22Rv1 (cell line): Measurements from ENCODE around the gene PTTG1.

Source experiments
- H3K27ac ChIP-seq: fragments of 450-650 bp; 2 replicates; pipeline ENCODE4 v1.5.1; 2017
- CTCF ChIP-seq: fragments of 450-650 bp; IDR thresholded peaks from 2 replicates; pipeline ENCODE4 v1.5.1; 2017; ENCODE audit warnings: mild to moderate bottlenecking
- ZFX ChIP-seq: fragments of 450-650 bp; IDR thresholded peaks from 2 replicates; pipeline ENCODE4 v1.6.1; 2017; ENCODE audit warnings: antibody characterized with exemption, borderline replicate concordance

Gene PTTG1

GRCh38 chr5:160461378-160461777 is 39.7 kb downstream of the PTTG1 start:
- TF ChIP-seq CTCF = no peak
- no peak for TF ChIP-seq ZFX
- no peak overlapping the region for H3K27ac ChIP-seq

DNA sequence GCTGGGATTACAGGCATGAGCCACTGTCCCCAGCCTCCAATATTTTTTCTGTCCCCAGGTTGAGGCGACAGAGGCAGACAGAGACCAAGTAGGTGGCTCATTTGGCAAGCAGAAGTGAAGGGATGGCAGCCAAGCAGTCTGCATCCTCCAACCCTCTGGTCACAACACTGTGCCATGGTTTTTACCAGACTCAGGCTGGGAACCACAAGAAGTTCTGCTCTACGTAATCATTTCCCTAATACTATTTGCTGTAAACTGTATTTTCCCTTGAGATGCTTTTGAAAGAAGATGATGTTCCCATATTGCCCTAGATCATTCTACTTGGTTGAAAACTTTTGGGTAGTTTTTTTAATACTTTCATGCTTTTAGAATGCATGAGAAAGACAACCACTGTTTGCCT is 40.5 kb downstream of the PTTG1 start:
- TF ChIP-seq CTCF = no peak
- no peak for TF ChIP-seq ZFX
- no peak overlapping the region for H3K27ac ChIP-seq

- TF ChIP-seq CTCF (no peak), ZFX (no peak)
- no peak overlapping the region for H3K27ac ChIP-seq
Measured at GRCh38 chr5:160463227-160463626, 41.6 kb downstream of the PTTG1 start.

DNA sequence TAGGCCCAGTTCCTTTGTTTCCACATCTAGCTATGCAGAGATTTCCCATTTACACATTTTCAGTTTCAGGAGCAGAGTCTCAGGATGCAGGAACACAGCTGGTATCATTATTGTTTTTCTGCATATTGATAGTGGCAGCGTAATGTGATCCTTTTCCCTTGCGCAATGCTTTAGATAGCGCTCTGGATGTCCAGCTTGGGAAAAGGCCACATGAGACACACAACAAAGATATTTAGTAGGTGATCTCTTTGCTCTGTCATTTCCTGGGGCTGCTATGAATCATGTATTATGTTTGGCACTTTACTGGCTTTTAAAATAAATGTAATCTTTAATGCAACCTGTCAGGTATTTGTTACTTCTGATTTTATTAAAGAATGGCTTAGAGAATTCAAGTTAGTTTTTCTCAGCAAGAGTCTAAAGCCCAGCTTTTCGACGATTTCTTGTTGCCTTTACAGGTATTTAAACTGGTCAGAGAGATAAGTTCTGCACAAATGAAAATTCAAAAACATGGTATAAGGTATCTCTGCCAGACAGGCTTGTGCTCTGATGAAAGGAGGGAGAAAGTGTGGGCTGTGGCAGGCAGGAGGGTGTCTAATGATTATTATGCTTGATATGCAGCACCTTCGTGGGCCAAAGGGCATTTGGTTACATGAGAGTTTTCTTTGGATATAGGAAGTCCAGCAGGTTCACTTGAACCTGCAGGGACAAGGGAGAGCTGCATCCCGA is 42.2 kb downstream of the PTTG1 start:
- TF ChIP-seq CTCF = no peak
- TF ChIP-seq ZFX = no peak
- no peak overlapping the region for H3K27ac ChIP-seq

- no peak overlapping the region for H3K27ac ChIP-seq
- TF ChIP-seq ZFX (no peak), CTCF (no peak)
Measured at GRCh38 chr5:160464466-160464797, 42.8 kb downstream of the PTTG1 start.

DNA sequence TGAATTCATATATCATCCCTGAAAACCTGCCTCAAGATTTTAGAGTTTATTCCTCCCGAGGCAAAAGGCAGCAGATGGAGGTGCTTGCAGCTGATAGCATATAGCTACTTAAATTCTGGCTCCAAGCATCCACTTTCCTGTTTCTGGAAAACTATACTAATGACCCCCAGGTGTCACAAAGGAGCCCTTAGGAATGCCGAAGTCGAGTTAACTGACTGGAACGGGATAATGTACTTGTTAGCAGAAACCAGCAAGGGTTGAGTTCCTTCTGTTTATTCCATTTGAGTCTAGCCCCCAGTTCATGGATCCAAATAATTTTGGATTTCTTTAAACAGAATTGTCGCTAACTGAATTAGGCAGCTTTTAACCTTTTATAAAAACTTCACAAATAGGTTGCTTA is 44.5 kb downstream of the PTTG1 start:
- TF ChIP-seq ZFX = no peak
- no peak for TF ChIP-seq CTCF
- H3K27ac ChIP-seq = no peak overlapping the region

DNA sequence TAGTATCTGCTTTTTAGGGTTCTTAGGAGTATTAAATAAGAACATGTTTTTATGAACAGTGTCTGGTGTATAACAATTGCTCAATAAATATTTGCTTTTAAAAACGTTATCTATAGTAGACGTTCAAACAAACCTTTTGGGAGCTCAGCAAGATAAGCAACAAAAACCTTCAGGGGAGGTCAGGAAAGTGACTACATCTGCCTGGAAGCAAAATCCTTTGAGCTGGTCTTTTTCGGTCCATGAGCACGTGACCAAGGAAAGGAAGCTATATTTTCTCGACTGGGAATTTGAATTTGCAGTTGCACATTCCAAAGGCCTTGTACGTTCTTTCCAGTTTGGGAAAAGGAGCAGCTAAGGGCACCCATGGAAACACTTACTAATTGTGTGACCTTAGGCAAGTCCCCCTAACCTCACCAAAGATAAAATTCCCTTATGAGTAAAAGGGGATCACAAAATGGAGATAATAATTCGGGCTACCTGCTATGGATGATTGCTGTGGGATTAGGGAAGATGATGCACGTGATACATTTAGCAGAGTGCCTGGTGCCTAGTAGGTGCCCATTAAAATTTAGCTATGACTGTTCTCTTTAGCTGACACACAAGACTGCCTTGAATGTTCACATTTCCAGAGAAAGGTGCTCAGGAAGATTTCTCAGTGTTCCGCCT is 45.4 kb downstream of the PTTG1 start:
- no peak for TF ChIP-seq CTCF
- TF ChIP-seq ZFX = no peak
- H3K27ac ChIP-seq = no peak overlapping the region
